ENCODE measurements around the gene EYA2. TPM values are rescaled to one million over a fixed set of nuclear protein-coding genes. Genes with fewer than 3 reads are reported as not detected.
A peak's percentile ranks its signal among the peaks of the same experiment; 100 is the strongest.

EYA2 gene
- total RNA-seq, 1 experiment from 2014 or later = 0.74 TPM

DNA sequence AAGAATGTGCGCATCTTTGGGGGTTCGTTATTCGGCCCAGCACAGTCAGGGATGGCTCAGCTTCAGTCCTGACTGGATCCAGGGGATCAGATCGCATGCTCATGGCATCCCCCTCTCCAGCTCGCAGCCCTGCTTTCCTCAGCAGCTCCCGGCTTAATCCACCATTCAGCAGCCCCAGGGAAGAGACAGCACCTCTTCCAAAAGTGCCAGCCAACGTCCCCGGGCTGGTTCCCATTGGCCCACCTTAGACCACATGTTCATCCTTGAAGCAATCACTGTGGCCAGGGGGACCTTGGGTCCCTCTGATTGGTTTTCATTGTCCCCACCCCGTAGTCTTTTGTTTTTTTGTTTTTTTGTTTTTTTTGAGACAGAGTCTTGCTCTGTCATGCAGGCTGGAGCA is 273.2 kb downstream of the EYA2 start:
- H3T11ph ChIP-seq (ENCODE audit: low read length) = no peak overlapping the region
- H3K79me2 ChIP-seq (ENCODE audit: insufficient read depth, low read length) = no peaks in the 10 kb centered on the region
- H3K23ac ChIP-seq (ENCODE audit: insufficient read length, low read depth, low read length) = no peak overlapping the region
- H2BK15ac ChIP-seq (ENCODE audit: low read depth, low read length) = no peak overlapping the region
- no peak overlapping the region for H2AK5ac ChIP-seq (ENCODE audit: insufficient read length, low read length)
- H3K56ac ChIP-seq (ENCODE audit: insufficient read length, low read depth, low read length) = no peak overlapping the region
- H3K27me3 Mint-ChIP-seq (ENCODE audit: low read depth) = peaks cover 3% of the 10 kb centered on the region
- no peak overlapping the region for H4K91ac ChIP-seq (ENCODE audit: insufficient read length, low read depth, low read length)
- TF ChIP-seq, protein P1, sequence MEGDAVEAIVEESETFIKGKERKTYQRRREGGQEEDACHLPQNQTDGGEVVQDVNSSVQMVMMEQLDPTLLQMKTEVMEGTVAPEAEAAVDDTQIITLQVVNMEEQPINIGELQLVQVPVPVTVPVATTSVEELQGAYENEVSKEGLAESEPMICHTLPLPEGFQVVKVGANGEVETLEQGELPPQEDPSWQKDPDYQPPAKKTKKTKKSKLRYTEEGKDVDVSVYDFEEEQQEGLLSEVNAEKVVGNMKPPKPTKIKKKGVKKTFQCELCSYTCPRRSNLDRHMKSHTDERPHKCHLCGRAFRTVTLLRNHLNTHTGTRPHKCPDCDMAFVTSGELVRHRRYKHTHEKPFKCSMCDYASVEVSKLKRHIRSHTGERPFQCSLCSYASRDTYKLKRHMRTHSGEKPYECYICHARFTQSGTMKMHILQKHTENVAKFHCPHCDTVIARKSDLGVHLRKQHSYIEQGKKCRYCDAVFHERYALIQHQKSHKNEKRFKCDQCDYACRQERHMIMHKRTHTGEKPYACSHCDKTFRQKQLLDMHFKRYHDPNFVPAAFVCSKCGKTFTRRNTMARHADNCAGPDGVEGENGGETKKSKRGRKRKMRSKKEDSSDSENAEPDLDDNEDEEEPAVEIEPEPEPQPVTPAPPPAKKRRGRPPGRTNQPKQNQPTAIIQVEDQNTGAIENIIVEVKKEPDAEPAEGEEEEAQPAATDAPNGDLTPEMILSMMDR (conservative IDR thresholded peaks at IDR 0.05) = no peak
- H3K36me3 Mint-ChIP-seq (ENCODE audit: insufficient read depth in 1 of 3, low read depth in 3 of 3) = peaks cover 0 to 5% (median 3%) of the 10 kb centered on the region in 3 experiments; a peak in 5 of 7 replicates
- 0 out of 2 replicates have a peak overlapping the region, but pooled peaks have one; percentile 55 for H3K14ac ChIP-seq (ENCODE audit: insufficient read depth, low read length)
- H2AFZ ChIP-seq (ENCODE audit: low read length) = no peak overlapping the region
- no peak overlapping the region for H2BK20ac ChIP-seq (ENCODE audit: low read depth, low read length, poor library complexity, severe bottlenecking)
- no CpG with 5 or more reads among the region's 9 CpGs for WGBS (ENCODE audit: extremely low coverage, insufficient read length, low lambda C conversion rate)
- no peak overlapping the region for H2BK5ac ChIP-seq (ENCODE audit: insufficient read length, low read length)
- H3K27ac Mint-ChIP-seq = no peak overlapping the region; a peak in 1 of 7 replicates
- H4K8ac ChIP-seq (replicated peaks; ENCODE audit: insufficient read length, low read depth, low read length) = no peak overlapping the region
- no peaks in the 10 kb centered on the region for H3K9me3 ChIP-seq (ENCODE audit: control insufficient read depth, low read depth, low read length)
- no peaks in the 10 kb centered on the region for H4K20me1 ChIP-seq (ENCODE audit: control insufficient read depth, insufficient read depth, insufficient read length)
- DNase-seq = no peak
- H2BK120ac ChIP-seq (ENCODE audit: low read depth, low read length, poor library complexity, severe bottlenecking) = no peak overlapping the region
- no peaks in the 10 kb centered on the region for H3K23me2 ChIP-seq (ENCODE audit: insufficient read length, low read depth, low read length, poor library complexity, severe bottlenecking)
- H2BK12ac ChIP-seq (ENCODE audit: insufficient read length, low read depth, low read length) = no peak overlapping the region
- no peak overlapping the region for H3K4me2 ChIP-seq (ENCODE audit: insufficient read depth, insufficient read length, low read length)
- H3K4ac ChIP-seq (ENCODE audit: low read depth, low read length) = no peak overlapping the region
- no peak overlapping the region for H3K4me3 Mint-ChIP-seq
- no peak overlapping the region for H3K9ac ChIP-seq (ENCODE audit: extremely low read depth, insufficient read length, low read length)
- no peak overlapping the region for H4K5ac ChIP-seq (ENCODE audit: insufficient read length, low read depth, low read length)
- no peak overlapping the region for H3K18ac ChIP-seq (ENCODE audit: insufficient read length, low read depth, low read length)
- peaks cover 3 to 13% of the 10 kb centered on the region in 2 experiments; a peak in 2 of 4 replicates for H3K4me1 Mint-ChIP-seq
- H3K27ac ChIP-seq (ENCODE audit: insufficient read length, low read depth, low read length) = no peak overlapping the region
- no peaks in the 10 kb centered on the region for H3K27me3 ChIP-seq (ENCODE audit: insufficient read depth, low read length)
- H3K9me3 Mint-ChIP-seq = peaks cover 0 to 5% of the 10 kb centered on the region in 2 experiments; a peak in 4 of 5 replicates
- no peaks in the 10 kb centered on the region for H3K4me1 ChIP-seq (ENCODE audit: insufficient read depth, low read length)
- H3K79me1 ChIP-seq (ENCODE audit: insufficient read depth, low read depth, low read length, poor library complexity, severe bottlenecking) = no peaks in the 10 kb centered on the region
